Gastroesophageal sphincter (tissue), 4 donors: ENCODE data around the gene AVPR2. TPM values are rescaled to one million over a fixed set of nuclear protein-coding genes. Genes with fewer than 3 reads are reported as not detected.

ENCODE experiments used
- ATAC-seq: fragments of 150-250 bp; one replicate; pipeline ENCODE4 v1.9.1; 2016; ENCODE audit warnings: mild to moderate bottlenecking, moderate library complexity
- H3K27ac ChIP-seq, 4 donors: fragments of 200-600 bp; sonication (generic) in 3 of 4; 1 replicate in 3 of 4; 2 replicates in 1 of 4; pipeline ENCODE4 v1.5.1; 2016 to 2019
- H3K27me3 ChIP-seq: fragments of 200-600 bp; sonication (generic); one replicate; pipeline ENCODE4 v1.5.1; 2019
- H3K36me3 ChIP-seq, 2 donors: fragments of 200-600 bp; sonication (generic); one replicate each; pipeline ENCODE4 v1.5.1; 2019; ENCODE audit warnings: control low read depth in 1 of 2
- H3K4me1 ChIP-seq, 3 donors: fragments of 200-600 bp; sonication (generic); 1 replicate in 2 of 3; 2 replicates in 1 of 3; pipeline ENCODE4 v1.5.1; 2016 to 2019; ENCODE audit warnings: control low read depth in 2 of 3
- H3K4me3 ChIP-seq, 2 donors: fragments of 200-600 bp; sonication (generic); one replicate each; pipeline ENCODE4 v1.5.1; 2019; ENCODE audit warnings: mild to moderate bottlenecking in 1 of 2, moderate library complexity in 1 of 2
- H3K9me3 ChIP-seq, 3 donors: fragments of 200-600 bp; sonication (generic); one replicate each; pipeline ENCODE4 v1.5.1; 2017 to 2019; ENCODE audit warnings: control low read depth in 2 of 3
- EP300 ChIP-seq: sonication (generic); formaldehyde crosslinking; IDR thresholded peaks from one replicate; pipeline ENCODE4 v1.6.1; 2017; ENCODE audit warnings: antibody characterized with exemption, mild to moderate bottlenecking
- POLR2A ChIP-seq, 2 donors: fragments of 450-650 bp; IDR thresholded peaks; one replicate each; pipeline ENCODE4 v1.6.1; 2017; ENCODE audit warnings: antibody characterized with exemption in 2 of 2, mild to moderate bottlenecking in 2 of 2, moderate library complexity in 1 of 2
- POLR2AphosphoS5 ChIP-seq: sonication (generic); formaldehyde crosslinking; IDR thresholded peaks from one replicate; pipeline ENCODE4 v1.6.1; 2017; ENCODE audit warnings: antibody characterized with exemption
- whole genome bisulfite sequencing, 2 donors: methylation state at CpG; one replicate each; pipeline ENCODE4 v1.1.5; 2018; ENCODE audit warnings: low coverage in 1 of 2; 5-methylcytosine and 5-hydroxymethylcytosine counted together
- total RNA-seq, 4 donors: library from RNA; depleted of rRNA; stranded (reverse); fragments of >200 nt; gene quantifications; one replicate each; pipeline ENCODE4 v1.1.0, GENCODE V29; 2016
- TF ChIP-seq, protein P1 (sequence below), 4 experiments: fragments of 200-600 bp in 2 of 4; fragments of 450-650 bp in 2 of 4; sonication (generic) in 1 of 4; IDR thresholded peaks; one replicate each; pipeline ENCODE4 v1.5.1; 2017 to 2019; ENCODE audit warnings: antibody characterized with exemption in 4 of 4, mild to moderate bottlenecking in 2 of 4, moderate library complexity in 2 of 4

Gene AVPR2
- total RNA-seq, 4 donors from 2014 or later = 0.81 to 7.9 (median 3.8) TPM

DNA sequence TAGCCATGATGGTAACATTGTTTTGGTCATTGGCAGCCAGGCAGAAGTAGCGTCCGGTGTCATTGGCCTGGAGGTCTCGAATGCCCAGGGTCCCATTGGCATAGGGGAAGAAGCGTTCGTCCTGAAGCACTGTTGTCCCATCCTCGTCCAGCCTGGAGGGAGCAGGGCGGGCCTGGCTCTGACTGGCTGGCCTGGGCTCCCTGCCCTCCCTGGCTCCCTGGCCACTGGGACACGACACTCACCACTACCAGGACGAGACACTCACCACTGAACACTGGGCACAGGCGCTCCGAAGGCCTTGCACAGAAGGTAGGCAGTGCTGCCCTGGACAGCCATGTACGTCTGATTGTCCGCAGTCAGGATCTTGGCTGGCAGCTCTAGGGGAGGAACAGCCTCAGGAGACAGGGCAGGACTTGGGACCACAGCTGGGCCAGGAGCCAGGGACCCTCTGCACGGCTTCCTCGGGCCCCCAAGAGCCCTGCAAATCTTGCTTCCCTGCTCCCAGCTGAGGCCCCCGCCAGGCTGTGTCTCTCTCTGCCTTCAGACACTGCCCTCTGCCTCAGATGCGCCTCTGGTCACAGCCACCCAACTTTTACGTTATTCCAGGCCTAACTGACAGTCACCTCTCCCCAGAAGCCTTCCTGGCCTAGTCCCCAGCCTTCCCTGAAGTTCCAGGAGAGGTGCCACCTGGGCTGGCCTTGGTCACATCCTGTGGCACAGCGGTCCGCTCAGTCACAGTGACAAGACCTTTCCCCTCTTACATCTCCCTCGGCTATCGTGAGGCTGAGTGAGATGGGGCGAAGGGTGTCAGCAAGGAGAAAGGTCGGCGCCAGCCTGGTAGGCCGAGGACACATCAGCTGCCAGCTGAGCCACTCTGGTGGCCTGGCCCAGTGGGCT, 35.6 kb upstream of the AVPR2 start:
- Histone ChIP-seq H3K27ac (no peak overlapping the region), H3K36me3 (no peaks in the 10 kb centered on the region), H3K4me3 (no peak overlapping the region), H3K9me3 (no peaks in the 10 kb centered on the region), H3K4me1 (no peaks in the 10 kb centered on the region), H3K27me3 (peaks cover 29% of the 10 kb centered on the region)
- no peak for ATAC-seq
- no CpG with 5 or more reads among the region's 26 CpGs for WGBS, 2 donors
- no peak for TF ChIP-seq POLR2AphosphoS5
- TF ChIP-seq, protein P1, sequence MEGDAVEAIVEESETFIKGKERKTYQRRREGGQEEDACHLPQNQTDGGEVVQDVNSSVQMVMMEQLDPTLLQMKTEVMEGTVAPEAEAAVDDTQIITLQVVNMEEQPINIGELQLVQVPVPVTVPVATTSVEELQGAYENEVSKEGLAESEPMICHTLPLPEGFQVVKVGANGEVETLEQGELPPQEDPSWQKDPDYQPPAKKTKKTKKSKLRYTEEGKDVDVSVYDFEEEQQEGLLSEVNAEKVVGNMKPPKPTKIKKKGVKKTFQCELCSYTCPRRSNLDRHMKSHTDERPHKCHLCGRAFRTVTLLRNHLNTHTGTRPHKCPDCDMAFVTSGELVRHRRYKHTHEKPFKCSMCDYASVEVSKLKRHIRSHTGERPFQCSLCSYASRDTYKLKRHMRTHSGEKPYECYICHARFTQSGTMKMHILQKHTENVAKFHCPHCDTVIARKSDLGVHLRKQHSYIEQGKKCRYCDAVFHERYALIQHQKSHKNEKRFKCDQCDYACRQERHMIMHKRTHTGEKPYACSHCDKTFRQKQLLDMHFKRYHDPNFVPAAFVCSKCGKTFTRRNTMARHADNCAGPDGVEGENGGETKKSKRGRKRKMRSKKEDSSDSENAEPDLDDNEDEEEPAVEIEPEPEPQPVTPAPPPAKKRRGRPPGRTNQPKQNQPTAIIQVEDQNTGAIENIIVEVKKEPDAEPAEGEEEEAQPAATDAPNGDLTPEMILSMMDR (IDR thresholded peaks at IDR 0.05) = no peak
- TF ChIP-seq POLR2A (IDR thresholded peaks at IDR 0.05) = no peak
- TF ChIP-seq EP300 = no peak

DNA sequence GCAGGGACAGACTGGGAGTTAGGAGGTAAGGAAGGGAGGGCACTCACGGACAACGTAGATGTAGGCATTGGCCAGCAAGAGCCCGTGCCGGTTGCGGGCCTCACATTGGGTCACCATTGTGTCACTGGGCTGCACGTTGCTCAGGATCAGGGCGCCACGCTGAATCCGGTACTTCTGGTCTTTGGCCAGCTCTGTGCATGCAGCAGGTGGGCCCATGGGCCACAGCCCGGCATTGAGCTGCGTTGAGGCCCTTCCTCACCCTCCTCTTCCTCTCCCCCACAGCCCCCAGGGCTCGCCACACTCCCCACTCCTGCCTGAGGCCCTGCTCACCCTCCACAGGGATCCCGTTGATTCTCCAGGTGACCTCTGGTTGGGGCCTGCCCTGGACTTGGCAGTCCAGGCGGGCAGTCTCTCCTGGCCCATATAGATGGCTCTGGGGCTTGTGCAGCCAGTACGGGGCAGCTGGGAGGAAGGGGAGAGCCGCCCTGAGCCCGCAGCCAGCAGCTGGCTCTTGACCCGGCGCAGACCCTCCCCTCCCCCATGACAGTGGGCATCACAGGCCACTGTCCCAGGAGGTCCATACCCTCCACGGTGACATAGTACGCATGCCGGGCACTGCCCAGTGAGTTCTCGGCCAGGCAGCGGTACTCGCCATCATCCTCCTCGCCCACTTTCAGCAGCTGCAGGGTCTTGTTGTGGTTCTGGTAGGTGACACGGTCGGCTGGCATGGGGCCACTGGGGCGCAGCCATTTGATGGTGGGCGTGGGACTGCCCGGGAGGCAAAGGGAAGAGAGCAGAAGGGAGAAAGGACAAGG, 34.8 kb upstream of the AVPR2 start:
- no CpG with 5 or more reads among the region's 31 CpGs for WGBS, 2 donors
- TF ChIP-seq POLR2A (IDR thresholded peaks at IDR 0.05) (no peak), EP300 (no peak), POLR2AphosphoS5 (no peak)
- TF ChIP-seq, protein P1 (IDR thresholded peaks at IDR 0.05) = no peak
- H3K9me3 ChIP-seq = no peaks in the 10 kb centered on the region
- no peaks in the 10 kb centered on the region for H3K4me1 ChIP-seq
- no peaks in the 10 kb centered on the region for H3K36me3 ChIP-seq
- no peak overlapping the region for H3K27ac ChIP-seq
- no peak for ATAC-seq
- peaks cover 29% of the 10 kb centered on the region for H3K27me3 ChIP-seq
- no peak overlapping the region for H3K4me3 ChIP-seq

DNA sequence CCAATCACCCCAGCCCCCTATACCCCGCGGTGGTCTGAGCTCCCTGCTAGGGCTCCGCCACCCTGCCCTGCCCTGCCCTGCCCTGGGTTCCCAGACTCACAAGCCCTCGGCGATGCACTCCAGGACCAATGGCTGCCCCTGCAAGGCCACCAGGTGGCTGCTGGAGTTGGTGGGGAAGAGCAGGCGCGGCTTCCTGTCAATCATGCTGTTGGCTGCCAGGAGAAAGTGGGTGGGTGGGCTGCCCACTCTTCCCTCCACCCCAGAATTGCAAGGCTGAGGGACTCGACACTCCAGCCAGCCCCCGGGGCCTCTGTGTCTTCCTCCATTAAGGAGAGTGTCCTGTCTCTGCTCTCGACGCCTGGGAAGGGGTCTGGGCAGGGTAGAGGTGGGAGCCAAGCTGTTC, 34.2 kb upstream of the AVPR2 start:
- H3K27ac ChIP-seq = no peak overlapping the region
- H3K4me3 ChIP-seq = no peak overlapping the region
- no peaks in the 10 kb centered on the region for H3K4me1 ChIP-seq
- ATAC-seq = no peak
- peaks cover 29% of the 10 kb centered on the region for H3K27me3 ChIP-seq
- WGBS, 2 donors = no CpG with 5 or more reads among the region's 11 CpGs
- TF ChIP-seq POLR2AphosphoS5 = no peak
- TF ChIP-seq, protein P1 (IDR thresholded peaks at IDR 0.05) = no peak
- no peak for TF ChIP-seq EP300
- TF ChIP-seq POLR2A (IDR thresholded peaks at IDR 0.05) = no peak
- no peaks in the 10 kb centered on the region for H3K9me3 ChIP-seq
- H3K36me3 ChIP-seq = no peaks in the 10 kb centered on the region

DNA sequence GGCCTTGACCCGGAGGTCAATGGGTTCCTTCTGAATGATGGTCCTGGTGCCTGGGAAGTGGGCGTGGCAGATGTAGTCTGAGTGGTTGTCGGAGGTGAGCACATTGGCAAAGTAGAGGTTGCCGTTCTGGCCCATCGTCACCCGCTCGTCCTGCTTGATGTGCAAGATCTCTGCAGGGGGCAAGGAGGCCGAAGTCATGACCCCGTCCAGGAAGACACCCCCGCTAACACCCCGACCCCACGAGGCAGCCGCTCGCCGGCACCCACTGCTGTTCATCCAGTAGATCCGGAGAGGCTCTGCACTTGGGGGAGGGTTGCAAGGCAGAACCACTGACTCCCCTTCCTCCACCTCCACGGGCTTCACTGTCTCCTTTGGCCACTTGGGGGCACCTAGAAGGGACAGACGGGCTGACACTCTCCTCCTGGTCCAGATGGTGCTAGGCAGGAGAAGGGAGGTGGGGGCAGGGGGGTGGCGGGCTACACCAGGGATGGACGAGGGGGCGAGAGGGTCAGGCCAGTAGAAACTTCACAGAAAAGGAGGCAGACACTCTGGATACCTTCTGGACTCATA, 33.6 kb upstream of the AVPR2 start:
- no peaks in the 10 kb centered on the region for H3K36me3 ChIP-seq
- TF ChIP-seq POLR2AphosphoS5 (no peak), EP300 (no peak), POLR2A (IDR thresholded peaks at IDR 0.05) (no peak)
- TF ChIP-seq, protein P1 (IDR thresholded peaks at IDR 0.05) = no peak
- 100% methylated on average over 1 of the region's 21 CpGs; no CpG with 5 or more reads in 1 of the 2 donors for WGBS, 2 donors
- no peak overlapping the region for H3K4me3 ChIP-seq
- no peaks in the 10 kb centered on the region for H3K9me3 ChIP-seq
- peaks cover 32% of the 10 kb centered on the region for H3K27me3 ChIP-seq
- H3K4me1 ChIP-seq = no peaks in the 10 kb centered on the region
- ATAC-seq = no peak
- no peak overlapping the region for H3K27ac ChIP-seq
